ENCODE results near the gene METTL2B. TPM values are rescaled to one million over a fixed set of nuclear protein-coding genes. Genes with fewer than 3 reads are reported as not detected.

Gene METTL2B
- total RNA-seq, 1 experiment from 2014 or later: 44.3 TPM

DNA sequence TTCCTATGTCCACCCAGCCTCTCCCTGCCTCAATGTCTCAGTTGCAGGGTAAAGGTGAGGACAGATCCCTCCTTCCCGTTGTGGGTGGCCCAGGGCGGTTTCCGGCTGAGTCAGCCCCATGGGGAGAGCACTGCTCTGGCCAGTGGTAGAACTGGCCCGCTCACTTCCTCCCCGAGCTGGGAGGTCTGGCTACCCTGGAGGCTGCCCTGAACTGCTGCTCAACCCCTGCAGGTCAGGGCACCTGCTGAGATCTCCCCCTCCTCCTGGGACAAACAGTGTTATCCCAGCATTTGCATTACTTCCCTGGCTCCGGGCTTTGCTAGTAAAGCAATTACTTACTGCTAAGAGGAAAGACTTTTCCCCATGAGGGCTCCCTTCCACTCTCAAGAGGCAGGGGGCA is 45.3 kb upstream of the METTL2B start:
- H3K18ac ChIP-seq (ENCODE audit: insufficient read length, low read depth, low read length): no peak overlapping the region
- Mint-ChIP-seq H3K4me1 (peaks cover 19 to 26% of the 10 kb centered on the region in 2 experiments), H3K4me3 (no peak overlapping the region), H3K36me3 (ENCODE audit: insufficient read depth in 1 of 3, low read depth in 3 of 3) (no peaks in the 10 kb centered on the region), H3K9me3 (no peaks in the 10 kb centered on the region; a peak in 1 of 5 replicates), H3K27ac (peak overlapping the region in 1 of 3 experiments; percentile 84; a peak in 3 of 7 replicates), H3K27me3 (ENCODE audit: low read depth) (peaks cover 4% of the 10 kb centered on the region)
- H2AFZ ChIP-seq (ENCODE audit: low read length): no peak overlapping the region
- H3T11ph ChIP-seq (ENCODE audit: low read length): no peak overlapping the region
- H2BK20ac ChIP-seq (ENCODE audit: low read depth, low read length, poor library complexity, severe bottlenecking): no peak overlapping the region
- peak; percentile 62 for DNase-seq
- no CpG with 5 or more reads among the region's 6 CpGs for WGBS (ENCODE audit: extremely low coverage, insufficient read length, low lambda C conversion rate)
- no peaks in the 10 kb centered on the region for H3K79me2 ChIP-seq (ENCODE audit: insufficient read depth, low read length)
- H3K4me2 ChIP-seq (ENCODE audit: insufficient read depth, insufficient read length, low read length): no peak overlapping the region
- H4K5ac ChIP-seq (ENCODE audit: insufficient read length, low read depth, low read length): no peak overlapping the region
- no peaks in the 10 kb centered on the region for H3K27me3 ChIP-seq (ENCODE audit: insufficient read depth, low read length)
- no peak overlapping the region for H3K27ac ChIP-seq (ENCODE audit: insufficient read length, low read depth, low read length)
- no peak overlapping the region for H2BK12ac ChIP-seq (ENCODE audit: insufficient read length, low read depth, low read length)
- TF ChIP-seq CTCF (conservative IDR thresholded peaks at IDR 0.05): no peak
- no peaks in the 10 kb centered on the region for H3K4me1 ChIP-seq (ENCODE audit: insufficient read depth, low read length)
- no peak overlapping the region for H3K9ac ChIP-seq (ENCODE audit: extremely low read depth, insufficient read length, low read length)
- no peak overlapping the region for H2BK5ac ChIP-seq (ENCODE audit: insufficient read length, low read length)
- no peak overlapping the region for H3K4ac ChIP-seq (ENCODE audit: low read depth, low read length)
- H3K14ac ChIP-seq (ENCODE audit: insufficient read depth, low read length): no peak overlapping the region
- no peak overlapping the region for H3K56ac ChIP-seq (ENCODE audit: insufficient read length, low read depth, low read length)
- no peaks in the 10 kb centered on the region for H3K9me3 ChIP-seq (ENCODE audit: control insufficient read depth, low read depth, low read length)
- no peak overlapping the region for H3K23ac ChIP-seq (ENCODE audit: insufficient read length, low read depth, low read length)
- no peaks in the 10 kb centered on the region for H3K79me1 ChIP-seq (ENCODE audit: insufficient read depth, low read depth, low read length, poor library complexity, severe bottlenecking)
- H3K23me2 ChIP-seq (ENCODE audit: insufficient read length, low read depth, low read length, poor library complexity, severe bottlenecking): no peaks in the 10 kb centered on the region
- no peaks in the 10 kb centered on the region for H4K20me1 ChIP-seq (ENCODE audit: control insufficient read depth, insufficient read depth, insufficient read length)
- H4K91ac ChIP-seq (ENCODE audit: insufficient read length, low read depth, low read length): no peak overlapping the region
- H2BK120ac ChIP-seq (ENCODE audit: low read depth, low read length, poor library complexity, severe bottlenecking): no peak overlapping the region
- no peak overlapping the region for H2AK5ac ChIP-seq (ENCODE audit: insufficient read length, low read length)
- no peak overlapping the region for H2BK15ac ChIP-seq (ENCODE audit: low read depth, low read length)
- H4K8ac ChIP-seq (replicated peaks; ENCODE audit: insufficient read length, low read depth, low read length): no peak overlapping the region

Data from H9 (cell line).